H4 (cell line): ENCODE measurements around the gene HBS1L. TPM values are rescaled to one million over a fixed set of nuclear protein-coding genes. Genes with fewer than 3 reads are reported as not detected.

Experiments used
- DNase-seq: peaks from one replicate; pipeline ENCODE4 v3.0.0-alpha.2; 2015; ENCODE audit warnings: low spot score
- total RNA-seq: library from RNA; depleted of rRNA; stranded (reverse); fragments of >200 nt; shearing (Covaris generic); gene quantifications from 2 replicates; pipeline ENCODE4 v1.2.3, GENCODE V29; 2014; rRNA removed

HBS1L gene
- total RNA-seq = 45.2 and 65.6 TPM in 2 replicates

DNA sequence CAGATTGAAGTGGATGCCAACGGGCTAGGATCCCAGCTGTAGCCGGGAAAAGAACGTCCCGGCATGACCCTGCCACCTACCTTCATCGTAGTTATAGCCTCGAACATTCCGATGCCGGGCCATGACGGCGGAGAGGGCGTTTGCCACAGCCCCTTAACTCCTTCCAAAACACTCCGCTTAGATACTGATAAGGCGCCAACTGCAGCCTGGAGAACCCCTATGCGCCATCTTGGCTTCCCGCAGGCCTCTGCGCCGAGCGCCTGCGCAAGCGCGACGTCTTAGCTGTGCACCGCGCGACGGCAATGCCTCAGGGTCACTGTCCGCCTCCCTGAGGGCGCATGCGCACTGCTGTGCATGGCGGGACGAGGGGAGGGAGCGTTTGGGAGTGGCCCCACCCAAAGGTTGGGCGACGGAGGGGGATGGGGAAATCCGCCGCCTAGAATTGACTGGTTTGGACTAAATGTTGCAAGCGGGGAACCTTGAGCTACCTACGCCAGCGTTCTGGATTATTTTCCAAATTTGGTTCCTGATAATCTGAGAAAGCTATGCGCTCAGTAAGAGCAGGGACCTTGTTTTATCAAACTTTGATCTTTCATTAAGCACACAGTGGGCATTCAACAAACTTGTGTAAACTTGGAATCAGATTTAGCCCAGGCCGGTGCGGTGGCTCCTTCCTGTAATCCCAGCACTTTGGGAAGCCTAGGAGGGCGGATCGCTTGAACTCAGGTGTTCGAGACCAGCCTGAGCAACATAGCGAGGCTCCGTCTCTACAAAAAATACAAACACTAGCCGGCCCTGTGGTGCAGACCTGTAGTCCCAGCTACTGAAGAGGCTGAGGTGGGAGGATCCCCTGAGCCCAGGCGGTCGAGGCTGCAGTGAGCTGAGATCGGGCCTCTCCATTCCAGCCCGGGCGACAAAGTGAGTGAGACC is at the start of gene HBS1L:
TSS of gene HBS1L (minus strand) at position 254 of the 930 bp plus-strand sequence. CDS start at position 123, 131 bp downstream.
- peak; percentile 92 for DNase-seq

DNA sequence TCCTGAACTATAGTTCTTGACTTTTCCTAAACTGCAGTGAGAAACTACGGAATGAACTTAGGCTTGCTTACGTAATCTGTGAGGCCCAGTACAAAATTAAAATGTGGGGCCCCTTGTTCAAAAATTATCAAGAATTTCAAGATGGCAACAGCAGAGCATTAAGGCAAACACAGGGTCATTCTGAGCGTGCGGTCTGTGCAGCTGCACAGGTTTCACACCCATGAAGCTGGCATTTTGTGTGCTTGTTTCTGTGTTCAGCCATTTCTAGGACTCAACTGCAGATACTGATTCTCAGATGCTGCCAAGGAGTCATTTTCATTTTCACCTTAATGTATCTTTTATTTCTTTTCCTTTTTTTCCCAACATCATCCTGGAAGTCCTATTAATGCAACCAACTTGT is 49.6 kb upstream of the HBS1L start:
- no peak for DNase-seq

DNA sequence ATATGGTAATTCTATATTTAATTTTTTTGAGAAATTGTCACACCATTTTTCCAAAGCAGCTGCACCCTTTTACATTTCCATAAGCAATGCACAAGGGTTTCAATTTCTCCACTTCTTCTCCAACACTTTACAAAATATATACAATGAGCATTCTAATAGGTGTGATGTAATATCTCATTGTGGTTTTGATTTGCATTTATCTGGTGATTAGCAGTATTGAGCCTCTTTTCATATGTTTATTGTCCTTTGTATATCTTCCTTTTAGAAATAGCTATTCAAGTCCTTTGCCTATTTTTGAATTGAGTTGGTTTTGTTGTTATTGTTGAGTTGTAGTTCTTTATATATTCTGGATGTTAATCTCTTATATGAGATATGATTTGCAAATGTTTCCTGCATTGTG is 47.6 kb upstream of the HBS1L start:
- no peak for DNase-seq

DNA sequence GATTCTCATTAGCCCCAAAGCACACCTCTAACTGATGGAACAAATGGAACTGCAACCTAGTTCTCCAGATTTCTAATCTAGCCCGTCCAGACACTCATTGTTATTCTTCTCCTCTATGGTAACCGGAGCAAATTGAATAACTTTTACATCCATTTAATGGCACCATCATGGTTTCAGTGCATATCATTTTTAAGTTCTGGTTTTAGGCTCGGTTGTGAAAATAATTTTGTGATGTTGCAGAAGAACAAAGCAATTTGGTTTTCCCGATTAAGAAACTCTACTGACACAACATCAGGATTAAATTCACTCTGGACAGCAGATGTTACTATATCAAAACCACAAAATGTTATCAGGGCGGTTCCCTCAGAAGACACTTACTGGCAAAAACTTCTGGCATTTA is 42.5 kb upstream of the HBS1L start:
- DNase-seq = no peak

DNA sequence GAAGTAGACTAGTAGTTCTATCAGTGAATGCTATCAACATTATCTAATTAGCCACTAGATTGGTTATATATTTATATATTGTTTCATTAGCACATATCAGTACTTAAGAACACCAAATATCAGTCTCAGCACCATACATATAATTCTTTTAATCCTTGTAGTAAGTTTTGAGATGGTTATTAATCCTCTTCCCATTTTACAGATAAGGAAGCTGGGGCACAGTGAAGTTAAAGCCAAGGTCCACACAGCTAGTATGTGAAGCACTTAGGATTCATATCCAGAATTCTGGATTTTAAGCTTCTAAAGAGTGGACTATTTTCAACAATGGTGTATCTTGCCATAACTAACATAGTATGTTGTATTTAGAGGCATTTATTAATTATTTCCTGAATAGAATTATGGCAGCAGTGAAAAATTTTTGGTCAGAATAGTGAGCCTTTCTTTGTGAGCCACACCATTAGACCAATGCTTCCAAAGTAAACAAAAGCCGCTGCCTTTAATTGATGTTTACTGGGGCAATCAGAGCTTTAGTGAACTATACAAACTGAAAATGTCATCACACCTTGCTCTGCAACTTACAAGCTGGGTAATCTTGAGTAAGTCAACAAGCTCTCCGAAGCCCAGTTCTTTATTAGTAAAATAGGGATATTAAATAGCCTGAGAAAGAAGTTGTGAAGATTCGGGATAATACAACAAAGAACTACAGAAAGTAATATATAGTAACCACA is 41.9 kb upstream of the HBS1L start:
- no peak for DNase-seq

DNA sequence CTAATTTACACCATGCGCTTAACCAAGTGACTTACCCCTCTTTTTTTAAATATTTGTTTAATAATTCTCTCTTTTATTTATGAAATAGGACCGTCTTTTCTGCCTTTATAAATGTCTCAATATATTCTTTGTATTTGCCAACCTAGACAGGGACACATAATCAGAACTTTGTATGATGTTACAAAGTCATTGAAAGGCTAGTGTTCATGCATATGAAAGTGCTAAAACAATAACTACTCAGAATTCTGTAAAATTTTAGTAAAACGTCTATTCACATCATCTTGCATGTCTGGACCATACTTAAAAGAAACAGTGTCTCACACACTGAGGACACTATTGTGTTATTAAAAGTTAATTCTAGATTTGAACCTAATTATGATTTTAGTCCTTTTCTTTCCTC is 41.1 kb upstream of the HBS1L start:
- no peak for DNase-seq

DNA sequence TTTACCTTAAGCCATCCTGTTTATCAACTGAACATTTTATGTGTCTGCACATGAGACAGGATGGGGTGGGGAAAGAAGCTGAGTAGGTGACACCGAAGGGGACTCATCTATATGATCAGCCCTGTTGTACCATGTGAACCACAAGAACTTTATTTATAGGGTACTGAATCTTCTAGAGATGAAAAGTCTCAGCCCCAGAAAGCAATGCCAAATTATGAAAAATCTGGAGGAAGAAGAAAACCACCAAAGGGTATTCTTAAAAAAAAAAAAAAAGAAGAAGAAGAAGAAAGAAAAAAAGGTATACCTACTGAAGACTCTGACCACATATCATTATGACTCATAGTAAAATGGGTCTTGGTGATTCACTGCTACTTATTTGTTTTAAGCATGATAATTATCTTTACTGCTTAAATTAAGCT is 39.8 kb upstream of the HBS1L start:
- no peak for DNase-seq

DNA sequence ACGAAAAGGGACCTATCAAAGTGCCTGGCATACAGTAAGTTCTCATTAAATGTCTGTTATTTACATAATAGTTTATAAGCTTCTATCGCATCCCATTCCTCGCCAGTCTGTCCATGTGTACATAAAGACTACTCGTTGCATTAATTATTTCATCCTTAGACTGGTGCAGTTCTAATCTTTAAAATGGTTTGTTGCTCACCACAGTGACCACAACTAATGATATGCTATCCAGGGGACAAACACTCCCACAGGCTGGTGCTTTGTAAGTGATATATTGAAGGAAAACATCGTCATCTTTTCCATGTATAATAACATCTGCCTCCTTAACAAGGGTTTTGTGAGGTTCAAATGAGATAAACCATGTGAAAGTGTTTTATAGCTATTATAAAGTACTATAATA is 39.0 kb upstream of the HBS1L start:
- DNase-seq = no peak

DNA sequence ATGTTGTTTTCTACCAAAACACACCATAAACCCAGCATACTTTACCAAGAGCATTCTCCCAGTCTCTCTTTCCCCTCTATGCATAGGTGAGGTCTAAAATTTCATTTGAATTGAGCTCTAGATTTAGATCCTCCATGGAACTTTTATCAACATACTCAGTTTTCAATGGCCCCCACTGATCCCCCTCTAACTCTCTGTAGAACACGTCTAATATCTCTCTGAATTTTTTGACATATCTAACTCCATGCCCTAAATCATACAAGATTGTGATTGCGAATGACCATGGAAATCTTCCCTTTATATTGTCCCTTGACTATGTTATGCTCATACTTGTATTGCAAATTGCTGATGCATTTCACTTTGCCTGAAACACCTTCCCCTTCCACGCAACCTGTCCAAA is 38.1 kb upstream of the HBS1L start:
- no peak for DNase-seq

DNA sequence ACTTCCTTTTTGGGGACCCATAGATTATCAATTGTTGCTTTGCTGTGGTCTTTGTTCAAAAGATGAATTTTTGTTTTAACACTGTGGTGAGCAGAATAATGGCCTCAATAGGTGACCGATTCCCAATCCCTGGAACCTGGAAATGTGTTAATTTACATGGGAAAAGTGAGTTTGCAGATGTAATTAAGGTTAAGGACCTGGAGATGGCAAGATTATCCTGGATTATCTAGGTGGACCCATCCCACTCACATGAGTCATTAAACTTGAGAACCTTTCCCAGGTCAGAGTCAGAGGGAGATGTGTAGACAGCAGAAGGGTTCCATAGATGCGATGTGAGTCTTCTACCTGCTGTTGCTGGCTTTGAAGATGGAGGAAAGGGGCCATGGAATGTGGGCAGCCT is 36.2 kb upstream of the HBS1L start:
- DNase-seq = no peak

DNA sequence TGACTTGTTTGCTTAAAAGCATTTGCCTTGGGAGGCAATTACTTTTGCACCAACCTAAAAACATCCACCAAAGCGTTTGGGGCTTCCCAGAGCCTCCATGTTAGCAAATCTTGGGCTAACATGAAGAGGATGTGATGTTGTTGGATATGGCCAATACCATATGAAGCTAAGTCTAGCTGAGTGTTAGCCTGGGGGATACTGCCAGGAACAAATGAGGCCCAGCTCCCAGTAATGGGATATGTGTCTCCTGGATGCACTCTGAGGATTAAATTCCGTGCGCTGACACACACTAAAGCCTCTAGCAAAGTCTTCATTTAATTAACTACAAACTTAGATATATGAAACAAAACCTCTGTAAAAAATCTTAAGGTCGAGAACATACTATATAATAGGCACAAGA is 35.3 kb upstream of the HBS1L start:
- DNase-seq = no peak

DNA sequence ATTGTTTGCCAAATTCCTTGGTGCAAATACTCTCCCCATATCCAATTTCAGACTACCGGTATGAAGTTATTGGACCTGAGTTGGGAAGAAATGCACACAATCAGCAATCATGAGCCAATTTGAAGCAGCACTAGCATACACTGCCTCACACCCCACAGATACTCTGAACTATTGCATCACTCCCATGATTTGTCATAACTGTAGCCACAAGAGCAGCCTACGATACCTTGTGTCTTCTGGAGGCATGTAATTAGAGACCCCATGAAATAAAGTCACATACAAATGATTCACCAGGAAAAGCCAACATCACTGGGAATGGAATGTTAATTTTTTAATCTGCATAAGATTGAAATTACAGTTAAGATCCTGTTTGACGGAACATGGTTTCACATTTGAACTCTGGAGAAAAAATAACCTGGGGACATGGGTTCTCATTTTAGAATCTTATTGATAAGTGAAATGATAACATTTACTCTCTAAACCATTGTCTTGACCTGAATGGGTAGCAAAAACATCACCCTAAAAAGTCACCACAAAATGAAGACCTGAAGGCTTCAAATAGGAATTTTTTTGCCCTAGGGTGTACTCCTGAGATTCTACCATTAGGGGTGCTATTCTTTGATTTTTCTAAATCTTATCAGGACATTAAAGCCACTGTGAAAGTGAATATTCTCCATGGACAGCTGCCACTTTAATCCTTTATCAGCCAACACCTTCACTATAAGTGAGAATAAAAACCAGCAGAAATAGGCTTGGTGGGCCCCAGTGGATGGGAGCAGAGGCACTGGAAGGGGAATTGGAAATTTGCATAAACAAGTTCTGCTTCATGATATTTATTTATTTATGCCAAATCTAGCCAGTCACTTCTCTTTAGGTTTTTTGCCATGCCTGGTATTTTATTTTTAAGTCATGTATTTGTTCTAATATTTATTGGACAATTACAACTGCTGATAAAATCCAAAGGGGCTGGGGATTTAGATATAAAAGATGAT is 34.5 kb upstream of the HBS1L start:
- peak; percentile 41 for DNase-seq

DNA sequence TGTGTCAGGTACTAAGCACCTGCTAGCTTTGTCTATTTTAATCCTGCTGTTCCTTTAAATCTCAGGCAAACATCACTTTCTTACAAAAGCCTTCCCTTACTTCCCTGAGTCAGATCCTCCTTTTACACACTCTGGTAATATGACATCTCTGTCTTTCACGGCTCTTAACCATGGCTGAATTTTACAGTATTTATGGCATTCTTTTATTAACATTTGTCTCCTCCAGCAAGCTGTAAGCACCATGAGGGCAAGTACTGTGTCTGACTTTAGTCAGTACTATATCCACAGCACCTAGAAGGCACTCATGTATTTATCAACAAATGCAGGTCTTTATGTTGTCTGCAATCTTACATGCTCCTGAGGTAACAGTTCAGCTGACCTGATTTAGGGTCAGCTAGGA is 33.7 kb upstream of the HBS1L start:
- DNase-seq = no peak

DNA sequence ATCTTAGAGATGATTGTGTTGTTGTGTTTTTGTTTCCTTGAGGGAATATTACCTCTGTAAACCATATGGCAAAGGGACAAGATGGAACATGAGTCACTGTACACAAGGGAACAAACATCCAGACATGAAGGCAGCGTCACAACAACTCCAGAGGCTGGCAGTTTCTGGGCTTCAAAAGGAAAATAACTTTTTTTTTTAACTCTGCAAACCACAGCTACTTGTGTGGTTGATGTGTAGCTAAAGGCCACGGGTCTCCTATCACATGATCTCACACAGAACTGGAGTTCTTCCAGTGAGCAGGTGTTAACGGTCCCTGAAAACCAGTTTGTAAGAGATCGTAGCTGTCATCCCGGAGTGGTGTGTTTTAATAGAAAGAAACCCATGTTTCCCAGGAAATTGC is 33.2 kb upstream of the HBS1L start:
- DNase-seq = peak; percentile 54

DNA sequence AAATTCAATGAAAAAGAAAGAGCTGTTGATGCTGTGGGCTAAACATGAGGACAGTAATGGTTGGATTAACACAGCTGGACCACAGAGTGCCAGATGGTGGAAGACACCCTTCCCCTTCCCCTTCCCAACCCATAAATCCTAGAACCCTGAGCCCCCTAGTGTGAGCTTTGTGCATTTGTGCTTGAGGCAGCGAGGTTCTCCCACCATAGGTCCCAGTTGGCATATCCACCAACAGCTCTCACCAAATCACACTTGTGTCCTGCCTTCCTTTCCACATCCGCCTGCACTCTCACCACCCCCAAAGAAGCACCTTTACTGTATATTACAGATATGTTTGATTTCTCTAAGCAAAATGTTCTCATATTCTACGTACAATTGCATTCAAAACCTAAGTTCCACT is 32.8 kb upstream of the HBS1L start:
- no peak for DNase-seq

DNA sequence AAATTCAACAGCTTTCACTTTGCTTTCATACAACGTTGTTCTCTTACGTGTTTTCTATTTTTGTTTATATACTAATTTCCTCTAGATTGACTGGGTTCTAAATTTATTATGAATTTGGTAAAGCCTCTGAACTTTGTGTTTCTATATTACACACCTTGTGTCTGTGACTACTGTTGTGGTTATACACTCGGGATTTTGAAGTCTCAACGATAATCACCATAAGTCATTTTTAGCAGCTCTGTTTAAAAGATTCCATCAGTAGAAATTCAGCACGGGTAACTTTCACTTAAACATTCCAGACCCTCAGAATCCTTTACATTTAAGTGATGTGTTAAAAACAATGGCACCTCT is 31.8 kb upstream of the HBS1L start:
- no peak for DNase-seq

DNA sequence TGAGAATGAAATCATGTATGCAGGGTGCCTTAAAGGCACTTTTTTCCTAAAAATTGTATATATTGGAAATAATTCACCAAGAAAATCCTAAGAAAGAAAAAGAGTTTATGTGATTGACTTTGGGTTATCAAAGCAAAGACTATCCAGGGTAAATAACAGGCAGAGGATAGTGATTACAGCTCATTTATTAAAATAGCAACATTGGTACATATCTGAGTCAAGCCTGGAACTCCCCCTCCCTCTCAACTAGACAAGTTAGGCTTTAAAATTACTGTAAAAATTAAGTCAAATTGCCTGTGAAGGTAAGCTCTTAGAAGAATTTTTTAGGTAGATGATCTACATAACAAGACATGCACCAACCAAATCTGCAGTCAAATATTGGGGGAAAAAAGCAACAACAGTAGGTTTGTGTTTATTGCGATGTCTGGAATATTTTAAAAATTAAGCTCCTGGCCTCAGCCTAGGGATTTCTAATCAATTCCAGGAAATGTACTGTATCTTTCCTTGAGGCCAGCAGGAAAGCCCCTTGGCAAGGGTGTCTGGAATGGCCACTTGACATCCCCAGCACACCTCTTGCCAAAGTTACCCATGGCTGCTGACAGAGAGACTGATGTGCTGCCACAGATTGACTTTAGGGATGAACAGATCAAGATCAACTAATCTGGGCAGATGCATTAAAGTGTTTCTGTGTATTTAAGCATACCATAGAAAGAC is 31.2 kb upstream of the HBS1L start:
- DNase-seq = no peak

DNA sequence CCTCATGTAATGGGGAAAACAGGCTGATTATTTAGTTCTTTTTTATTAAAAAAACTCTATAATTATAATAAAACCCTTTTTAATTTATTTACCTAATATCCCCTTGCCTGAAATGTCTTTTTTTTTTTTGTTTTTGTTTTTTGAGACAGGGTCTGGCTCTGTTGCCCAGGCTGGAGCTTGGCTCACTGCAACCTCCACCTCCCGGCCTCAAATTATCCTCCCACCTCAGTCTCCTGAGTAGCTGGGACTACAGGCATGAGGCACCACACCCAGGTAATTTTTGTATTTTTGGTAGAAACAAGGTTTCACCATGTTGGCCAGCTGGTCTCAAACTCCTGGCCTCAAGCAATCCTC is 30.3 kb upstream of the HBS1L start:
- no peak for DNase-seq

DNA sequence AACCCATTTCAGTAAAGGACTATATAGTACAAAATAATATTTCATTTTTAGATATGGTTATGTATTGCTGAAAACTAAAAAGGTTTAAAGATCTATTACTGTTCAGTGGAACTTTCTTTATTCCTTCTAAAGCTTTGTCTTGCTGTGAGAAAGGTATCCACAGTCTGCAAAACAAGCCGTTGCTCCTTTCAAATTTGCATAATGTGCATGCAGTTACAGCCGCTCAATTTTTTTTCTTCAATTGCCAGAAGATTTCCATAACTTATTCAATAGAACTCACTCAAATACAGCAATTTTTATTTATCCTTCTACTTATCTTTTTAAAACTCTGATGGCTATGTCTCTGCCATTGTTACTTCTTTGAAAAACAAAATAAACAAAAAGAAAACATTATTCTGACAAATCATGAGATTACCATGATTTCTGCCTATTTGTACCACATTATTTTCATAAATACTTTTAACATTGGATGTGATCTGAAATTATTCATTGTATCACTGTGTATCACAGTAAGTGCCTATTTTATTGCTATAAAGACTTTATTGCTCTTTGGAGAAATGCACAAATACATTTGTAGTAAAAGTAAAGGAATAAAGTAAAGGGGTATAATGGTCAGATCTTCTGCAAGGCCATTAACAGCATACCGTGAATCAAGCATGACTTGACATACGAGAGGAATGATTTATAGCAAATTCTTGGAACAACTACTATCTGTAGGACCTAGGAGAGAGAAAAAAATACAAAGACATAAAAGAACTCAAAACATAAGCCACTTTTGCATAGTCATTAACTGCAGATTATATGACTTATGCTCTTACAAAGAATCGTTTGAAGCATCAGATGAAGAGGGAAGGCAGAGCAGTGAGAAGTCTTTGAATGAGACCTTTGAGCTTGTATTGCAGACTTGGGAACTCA is 29.6 kb upstream of the HBS1L start:
- no peak for DNase-seq

DNA sequence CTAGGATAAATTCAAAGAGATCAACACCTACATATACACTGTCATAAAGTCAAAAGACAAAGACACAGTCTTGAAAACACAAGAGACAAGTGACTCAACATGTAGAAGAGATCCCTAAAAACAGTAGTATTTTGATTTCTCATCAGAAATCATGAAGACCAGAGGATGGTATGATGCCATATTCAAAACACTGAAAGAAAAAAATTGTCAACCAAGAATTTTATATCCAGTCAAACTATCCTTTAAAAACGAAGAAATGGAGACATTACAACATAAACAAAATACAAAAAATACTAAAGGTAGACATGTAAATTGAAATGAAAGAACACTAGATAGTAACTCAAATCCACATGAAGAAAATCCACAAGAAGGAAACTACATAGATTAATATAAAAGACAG is 27.3 kb upstream of the HBS1L start:
- DNase-seq = no peak
